Ovary (tissue), 9 donors: Measurements from ENCODE around the gene VEPH1. TPM values are rescaled to one million over a fixed set of nuclear protein-coding genes. Genes with fewer than 3 reads are reported as not detected.

Source experiments
- DNase-seq, 5 donors: peaks; one replicate each; pipeline ENCODE4 v3.0.0-alpha.2; 2019 to 2020
- H3K27ac ChIP-seq, 2 donors: fragments of 200-600 bp; one replicate each; pipeline versions ENCODE4 v1.5.1 to v1.8.0; 2019 to 2022
- H3K27me3 ChIP-seq: fragments of 200-600 bp; one replicate; pipeline ENCODE4 v1.8.0; 2022
- H3K36me3 ChIP-seq: fragments of 200-600 bp; sonication (generic); one replicate; pipeline ENCODE4 v1.5.1; 2019
- H3K4me1 ChIP-seq: one replicate; pipeline ENCODE4 v1.8.1; 2013; ENCODE audit warnings: mild to moderate bottlenecking, moderate library complexity; ENCODE audit not compliant: insufficient read depth
- H3K4me3 ChIP-seq: fragments of 200-600 bp; sonication (generic); one replicate; pipeline ENCODE4 v1.5.1; 2017
- H3K9me3 ChIP-seq, 2 donors: fragments of 200-600 bp in 1 of 2; sonication (generic) in 1 of 2; one replicate each; pipeline versions ENCODE4 v1.5.1 to v1.8.1; 2013 to 2019; ENCODE audit warnings: mild to moderate bottlenecking in 1 of 2, moderate library complexity in 1 of 2
- CTCF ChIP-seq, 3 donors: fragments of 450-650 bp in 2 of 3; fragments of 200-600 bp in 1 of 3; IDR thresholded peaks; one replicate each; pipeline versions ENCODE4 v1.5.1 to v1.8.0; 2016 to 2022; ENCODE audit warnings: antibody characterized with exemption in 3 of 3, mild to moderate bottlenecking in 1 of 3
- EP300 ChIP-seq: sonication (generic); formaldehyde crosslinking; IDR thresholded peaks from one replicate; pipeline ENCODE4 v1.6.1; 2017; ENCODE audit warnings: antibody characterized with exemption
- POLR2A ChIP-seq: fragments of 450-650 bp; IDR thresholded peaks from one replicate; pipeline ENCODE4 v1.6.1; 2017; ENCODE audit warnings: antibody characterized with exemption, mild to moderate bottlenecking, moderate library complexity
- WGBS, 3 donors: extraction: QIAGEN DNeasy Blood & Tissue Kit in 1 of 3; methylation state at CpG; one replicate each; pipeline versions ENCODE4 v1.1.5 to v1.1.7; 2013 to 2017; 5-methylcytosine and 5-hydroxymethylcytosine counted together
- intact Hi-C, 4 donors: fragments of 100-400 bp; cut with DNase I; formaldehyde crosslinking; loops; one replicate each; pipeline versions ENCODE4 v1.11.0 to v1.15.1; 2022 to 2023
- polyA plus RNA-seq, 2 donors: library from polyadenylated mRNA; stranded (reverse); fragments of 200-250 nt in 1 of 2; fragments of 350-450 nt in 1 of 2; fragmentation: Illumina TruSeq in 1 of 2; extraction: RNeasy Lipid Tissue Mini Kit (QIAGEN cat#74804) in 1 of 2; gene quantifications; one replicate each; pipeline ENCODE4 v1.2.3, GENCODE V29; 2013 to 2014
- total RNA-seq, 7 donors: library from RNA; depleted of rRNA in 2 of 7; stranded (reverse); fragments of >200 nt in 2 of 7; fragmentation: NEBNext Ultra II Directional in 3 of 7; extraction: Animal tissue kit (Norgen Biotek cat#: 25700) in 3 of 7; gene quantifications; one replicate each; pipeline versions ENCODE4 v1.1.0 to v1.2.4, GENCODE V29; 2016 to 2023
- donor health status: DM: no; HTN: no; CAD: no; lungs with moderate emphysema.
- donor health status: DM: no; HTN: no; CAD: no.
- donor health status: Bipolar disorder and iron deficiency.
- donor health status: DM: yes; HTN: yes; CAD: no.
- donor health status: DM: no; HTN: no; CAD: no.
- donor health status: DM: yes; HTN: yes; CAD: no.

Gene VEPH1
- total and polyA plus RNA-seq, 9 donors = 0.23 to 4.6 (median 1.3) TPM; not detected in 1

GRCh38 chr3:157495846-157496245, 7.4 kb downstream of the VEPH1 start:
- intact Hi-C loops = no loop called here
- H3K4me3 ChIP-seq = no peak overlapping the region
- no peak overlapping the region for H3K27ac ChIP-seq
- no peaks in the 10 kb centered on the region for H3K27me3 ChIP-seq
- H3K36me3 ChIP-seq = no peaks in the 10 kb centered on the region
- DNase-seq = no peak
- peaks cover 1% of the 10 kb centered on the region for H3K4me1 ChIP-seq
- no peaks in the 10 kb centered on the region for H3K9me3 ChIP-seq
- 67 to 80% (median 73%) methylated on average over 3 of the region's 3 CpGs for WGBS, 3 donors
- TF ChIP-seq POLR2A (no peak), EP300 (no peak), CTCF (IDR thresholded peaks at IDR 0.05) (no peak)

- H3K4me3 ChIP-seq = no peak overlapping the region
- peaks cover 1% of the 10 kb centered on the region for H3K4me1 ChIP-seq
- intact Hi-C loops = loop anchor here in 1 of 4 donors (5.0 kb wide), 1 partner anchor 682 kb away; no protein-coding TSS in a partner anchor
- no peak for DNase-seq
- no peaks in the 10 kb centered on the region for H3K36me3 ChIP-seq
- TF ChIP-seq POLR2A (no peak), CTCF (IDR thresholded peaks at IDR 0.05) (no peak), EP300 (no peak)
- no peaks in the 10 kb centered on the region for H3K27me3 ChIP-seq
- H3K27ac ChIP-seq = no peak overlapping the region
- 44 to 53% (median 45%) methylated on average over 3 of the region's 3 CpGs for WGBS, 3 donors
- H3K9me3 ChIP-seq = no peaks in the 10 kb centered on the region
These were observed 8.5 kb downstream of the VEPH1 start for GRCh38 chr3:157494581-157495281.

- no peak for TF ChIP-seq CTCF (IDR thresholded peaks at IDR 0.05)
- TF ChIP-seq EP300 = no peak
- TF ChIP-seq POLR2A = no peak
- H3K9me3 ChIP-seq = no peaks in the 10 kb centered on the region
- H3K27ac ChIP-seq = no peak overlapping the region
- H3K4me1 ChIP-seq = no peaks in the 10 kb centered on the region
- H3K27me3 ChIP-seq = no peaks in the 10 kb centered on the region
- DNase-seq = no peak
- 65 to 71% (median 69%) methylated on average over 5 of the region's 5 CpGs for WGBS, 3 donors
- intact Hi-C loops = loop anchor here in 1 of 4 donors (5.0 kb wide), 1 partner anchor 682 kb away; no protein-coding TSS in a partner anchor
- no peaks in the 10 kb centered on the region for H3K36me3 ChIP-seq
- no peak overlapping the region for H3K4me3 ChIP-seq
These were observed 9.3 kb downstream of the VEPH1 start for GRCh38 chr3:157493627-157494550.

GRCh38 chr3:157491136-157491535, 12.1 kb downstream of the VEPH1 start:
- Histone ChIP-seq H3K27me3 (no peaks in the 10 kb centered on the region), H3K4me3 (no peak overlapping the region), H3K36me3 (no peaks in the 10 kb centered on the region), H3K9me3 (no peaks in the 10 kb centered on the region), H3K27ac (no peak overlapping the region), H3K4me1 (no peaks in the 10 kb centered on the region)
- TF ChIP-seq EP300 (no peak), CTCF (IDR thresholded peaks at IDR 0.05) (no peak), POLR2A (no peak)
- intact Hi-C loops = loop anchor here in 1 of 4 donors (5.0 kb wide), 1 partner anchor 679 kb away; no protein-coding TSS in a partner anchor
- WGBS, 3 donors = 90 to 96% (median 92%) methylated on average over 2 of the region's 2 CpGs
- no peak for DNase-seq
